ENCODE data around the gene CPTP. TPM values are rescaled to one million over a fixed set of nuclear protein-coding genes. Genes with fewer than 3 reads are reported as not detected.

The CPTP gene
- polyA plus RNA-seq, 1 donor: 17.7 TPM

DNA sequence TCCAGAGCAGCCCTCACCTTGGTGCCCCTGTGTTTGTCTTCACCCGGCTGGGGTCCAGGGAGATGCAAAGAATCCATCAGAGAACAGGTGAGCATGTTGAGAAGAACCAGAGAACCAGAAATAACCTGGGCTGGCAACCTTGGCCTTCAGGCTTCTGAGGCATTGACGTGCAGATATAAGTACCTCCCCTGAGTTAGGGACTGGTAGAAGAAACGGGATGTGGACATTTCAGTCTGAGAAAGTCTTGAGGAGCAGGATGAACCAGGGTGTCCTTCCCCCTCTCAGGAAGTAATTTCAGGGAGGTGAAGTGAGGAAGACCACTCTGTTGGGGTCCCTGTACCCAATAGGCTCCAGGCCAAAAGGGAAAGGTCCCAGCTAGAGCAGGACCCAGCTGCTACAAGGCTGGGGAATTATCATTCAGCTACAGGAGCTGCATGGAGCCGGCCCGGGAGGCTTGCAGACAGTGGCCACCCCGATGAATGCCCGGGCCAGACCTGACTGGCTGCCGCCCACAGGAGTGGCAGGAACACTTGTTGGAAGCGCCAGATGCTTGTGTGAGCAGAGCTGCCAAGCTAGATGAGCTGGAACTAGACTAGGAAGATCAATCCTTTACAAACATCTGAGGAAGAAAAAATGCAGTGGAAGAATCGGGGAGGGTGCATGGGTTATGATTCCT, 52.1 kb downstream of the CPTP start:
- no CpG with 5 or more reads among the region's 10 CpGs for WGBS (ENCODE audit: insufficient coverage, low lambda C conversion rate)
- no peak for DNase-seq

DNA sequence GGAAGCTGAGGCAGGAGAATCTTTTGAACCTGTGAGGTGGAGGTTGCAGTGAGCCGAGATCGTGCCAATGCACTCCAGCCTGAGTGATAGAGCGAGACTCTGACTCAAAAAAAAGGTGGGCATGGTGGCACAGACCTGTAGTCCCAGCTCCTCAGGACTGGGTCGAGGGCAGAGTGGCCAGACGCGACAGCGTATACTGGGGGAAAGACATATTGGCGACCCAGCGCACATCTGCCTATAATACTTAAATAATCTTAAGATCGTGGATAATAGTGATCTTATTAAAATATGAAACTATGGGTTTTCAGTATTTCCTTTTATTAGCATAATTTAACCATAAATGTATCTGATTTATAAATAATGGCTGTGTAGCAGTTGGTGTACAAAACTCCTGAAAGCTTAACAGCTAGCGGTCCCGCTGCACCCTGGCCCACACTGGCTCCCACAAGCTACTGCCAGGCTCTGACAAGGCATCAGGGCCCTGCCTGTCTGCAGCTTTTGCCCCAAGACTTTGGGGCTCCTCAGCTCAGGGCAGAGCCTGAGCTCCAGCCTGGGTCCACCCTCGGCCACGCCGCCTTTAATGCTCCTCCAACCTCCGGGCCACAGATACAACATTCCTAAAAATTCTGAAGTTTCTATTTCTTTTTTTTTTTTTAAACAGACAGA, 53.1 kb downstream of the CPTP start:
- no peak for DNase-seq

More for the DNA sequence above, 52.1 kb downstream of the CPTP start:
- no peak overlapping the region for H3K27ac ChIP-seq (ENCODE audit: low read length)
- no peaks in the 10 kb centered on the region for H3K9me3 ChIP-seq (ENCODE audit: control insufficient read depth, low read depth, low read length)
- peaks cover 28% of the 10 kb centered on the region for H3K4me1 ChIP-seq (ENCODE audit: control insufficient read depth, insufficient read depth, low read length)
- H3K27me3 ChIP-seq (ENCODE audit: control insufficient read depth, insufficient read depth, low read length): no peaks in the 10 kb centered on the region
- peaks cover 23% of the 10 kb centered on the region for H3K36me3 ChIP-seq (ENCODE audit: control insufficient read depth, insufficient read depth, low read length)
- no peak overlapping the region for H3K4me3 ChIP-seq (ENCODE audit: low read length)

More for the DNA sequence above, 53.1 kb downstream of the CPTP start:
- no peak overlapping the region for H3K4me3 ChIP-seq (ENCODE audit: low read length)
- peaks cover 20% of the 10 kb centered on the region for H3K4me1 ChIP-seq (ENCODE audit: control insufficient read depth, insufficient read depth, low read length)
- H3K9me3 ChIP-seq (ENCODE audit: control insufficient read depth, low read depth, low read length): no peaks in the 10 kb centered on the region
- no peak overlapping the region for H3K27ac ChIP-seq (ENCODE audit: low read length)
- peaks cover 19% of the 10 kb centered on the region for H3K36me3 ChIP-seq (ENCODE audit: control insufficient read depth, insufficient read depth, low read length)
- no peaks in the 10 kb centered on the region for H3K27me3 ChIP-seq (ENCODE audit: control insufficient read depth, insufficient read depth, low read length)
- WGBS (ENCODE audit: insufficient coverage, low lambda C conversion rate): 100% methylated on average over 2 of the region's 16 CpGs

Other genes starting within 250 kb of the CPTP start
- 9.4 TPM for gene C1orf159, start 208.7 kb upstream of the CPTP start, polyA plus RNA-seq
- gene TTLL10, start 150.9 kb upstream of the CPTP start, polyA plus RNA-seq: 0.64 TPM
- 0.49 TPM for gene TNFRSF18, start 118.2 kb upstream of the CPTP start, polyA plus RNA-seq
- gene TNFRSF4, start 110.6 kb upstream of the CPTP start, polyA plus RNA-seq: 1.1 TPM
- 174 TPM for gene SDF4, start 92.8 kb upstream of the CPTP start, polyA plus RNA-seq
- gene B3GALT6, start 92.6 kb upstream of the CPTP start, polyA plus RNA-seq: 16.1 TPM
- 50.5 TPM for gene C1QTNF12, start 78.1 kb upstream of the CPTP start, polyA plus RNA-seq
- gene UBE2J2, start 50.9 kb upstream of the CPTP start, polyA plus RNA-seq: 52.9 TPM
- 18.7 TPM for gene SCNN1D, start 44.4 kb upstream of the CPTP start, polyA plus RNA-seq
- gene ACAP3, start 16.9 kb upstream of the CPTP start, polyA plus RNA-seq: 67.7 TPM
- 14.5 TPM for gene PUSL1, start 16.2 kb upstream of the CPTP start, polyA plus RNA-seq
- gene INTS11, start 142 bp upstream of the CPTP start, polyA plus RNA-seq: 147 TPM
- gene TAS1R3, start 6.5 kb downstream of the CPTP start, polyA plus RNA-seq: 0.69 TPM
- 45.4 TPM for gene DVL1, start 24.6 kb downstream of the CPTP start, polyA plus RNA-seq
- 346 TPM for gene MXRA8, start 33.8 kb downstream of the CPTP start, polyA plus RNA-seq
- 88.4 TPM for gene AURKAIP1, start 50.4 kb downstream of the CPTP start, polyA plus RNA-seq
- 285 TPM for gene CCNL2, start 74.5 kb downstream of the CPTP start, polyA plus RNA-seq
- gene MRPL20, start 82.5 kb downstream of the CPTP start, polyA plus RNA-seq: 135 TPM
- 2.6 TPM for gene ANKRD65, start 96.5 kb downstream of the CPTP start, polyA plus RNA-seq
- gene VWA1, start 110.9 kb downstream of the CPTP start, polyA plus RNA-seq: 92.3 TPM
- gene ATAD3C, start 124.9 kb downstream of the CPTP start, polyA plus RNA-seq: 1.0 TPM
- 21.8 TPM for gene ATAD3B, start 147.0 kb downstream of the CPTP start, polyA plus RNA-seq
- 20.1 TPM for gene ATAD3A, start 187.4 kb downstream of the CPTP start, polyA plus RNA-seq
- 3.9 TPM for gene TMEM240, start 215.8 kb downstream of the CPTP start, polyA plus RNA-seq